ENCODE data around the gene FGB.

Gene FGB

DNA sequence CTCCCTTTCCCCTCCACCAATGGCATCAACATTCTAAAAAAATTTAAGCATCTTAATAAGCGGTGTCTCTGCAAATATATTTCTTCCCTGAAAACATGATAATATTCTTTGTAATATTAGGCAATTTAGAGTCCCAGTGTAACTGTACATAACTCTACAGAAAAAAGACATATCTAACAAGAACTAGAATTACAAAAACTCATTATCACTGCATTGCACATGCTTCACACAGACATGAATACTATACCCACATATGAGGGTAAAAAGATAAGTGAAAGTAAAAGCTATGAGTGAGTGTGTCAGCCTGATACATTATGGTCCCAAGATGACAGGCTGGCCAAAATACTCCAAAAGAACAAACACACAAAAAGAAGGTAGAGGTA is 2.4 kb upstream of the FGB start:
- Mint-ChIP-seq H3K36me3 (ENCODE audit: low read depth) (no peaks in the 10 kb centered on the region), H3K27me3 (ENCODE audit: low read depth) (no peaks in the 10 kb centered on the region), H3K27ac (peak overlapping the region in 1 of 3 experiments; percentile 21), H3K9me3 (no peaks in the 10 kb centered on the region), H3K4me3 (no peak overlapping the region), H3K4me1 (no peaks in the 10 kb centered on the region)
- TF ChIP-seq, protein P1, sequence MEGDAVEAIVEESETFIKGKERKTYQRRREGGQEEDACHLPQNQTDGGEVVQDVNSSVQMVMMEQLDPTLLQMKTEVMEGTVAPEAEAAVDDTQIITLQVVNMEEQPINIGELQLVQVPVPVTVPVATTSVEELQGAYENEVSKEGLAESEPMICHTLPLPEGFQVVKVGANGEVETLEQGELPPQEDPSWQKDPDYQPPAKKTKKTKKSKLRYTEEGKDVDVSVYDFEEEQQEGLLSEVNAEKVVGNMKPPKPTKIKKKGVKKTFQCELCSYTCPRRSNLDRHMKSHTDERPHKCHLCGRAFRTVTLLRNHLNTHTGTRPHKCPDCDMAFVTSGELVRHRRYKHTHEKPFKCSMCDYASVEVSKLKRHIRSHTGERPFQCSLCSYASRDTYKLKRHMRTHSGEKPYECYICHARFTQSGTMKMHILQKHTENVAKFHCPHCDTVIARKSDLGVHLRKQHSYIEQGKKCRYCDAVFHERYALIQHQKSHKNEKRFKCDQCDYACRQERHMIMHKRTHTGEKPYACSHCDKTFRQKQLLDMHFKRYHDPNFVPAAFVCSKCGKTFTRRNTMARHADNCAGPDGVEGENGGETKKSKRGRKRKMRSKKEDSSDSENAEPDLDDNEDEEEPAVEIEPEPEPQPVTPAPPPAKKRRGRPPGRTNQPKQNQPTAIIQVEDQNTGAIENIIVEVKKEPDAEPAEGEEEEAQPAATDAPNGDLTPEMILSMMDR (IDR thresholded peaks at IDR 0.05; ENCODE audit: unreplicated experiment in 3 of 3) = no peak

DNA sequence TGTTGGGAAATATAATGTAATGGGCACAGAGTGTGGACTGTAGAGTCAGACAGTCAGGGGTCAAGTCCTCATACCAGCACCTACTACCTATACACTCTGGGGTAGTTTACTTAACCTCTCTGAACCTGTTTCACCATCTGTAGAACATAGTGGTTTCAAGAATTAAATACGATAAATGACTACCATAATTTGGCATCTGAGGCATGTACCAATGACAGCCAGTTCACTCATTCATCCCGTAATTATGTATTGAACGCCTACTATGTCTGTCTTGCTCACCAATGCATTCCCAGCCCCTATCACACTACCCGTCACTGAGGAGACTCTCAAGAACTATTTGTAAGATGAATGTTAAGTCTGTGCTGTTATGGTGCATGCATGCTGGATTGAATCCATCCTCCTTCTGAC is 2.0 kb upstream of the FGB start:
- Mint-ChIP-seq H3K27ac (peak overlapping the region in 1 of 3 experiments; percentile 0), H3K4me1 (no peaks in the 10 kb centered on the region), H3K9me3 (no peaks in the 10 kb centered on the region), H3K4me3 (no peak overlapping the region), H3K36me3 (ENCODE audit: low read depth) (no peaks in the 10 kb centered on the region), H3K27me3 (ENCODE audit: low read depth) (no peaks in the 10 kb centered on the region)
- TF ChIP-seq, protein P1 (IDR thresholded peaks at IDR 0.05; ENCODE audit: unreplicated experiment in 3 of 3) = no peak

DNA sequence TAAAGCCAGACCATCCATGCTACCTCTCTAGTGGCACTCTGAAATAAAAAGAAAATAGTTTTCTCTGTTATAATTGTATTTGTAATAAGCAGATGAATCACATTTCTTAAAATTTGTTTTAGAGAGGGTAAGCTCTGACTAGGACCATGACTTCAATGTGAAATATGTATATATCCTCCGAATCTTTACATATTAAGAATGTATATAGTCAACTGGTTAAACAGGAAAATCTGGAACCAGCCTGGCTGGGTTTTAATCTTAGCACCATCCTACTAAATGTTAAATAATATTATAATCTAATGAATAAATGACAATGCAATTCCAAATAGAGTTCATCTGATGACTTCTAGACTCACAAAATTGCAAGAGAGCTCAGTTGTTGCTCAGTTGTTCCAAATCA is 1.5 kb downstream of the FGB start:
- Mint-ChIP-seq H3K36me3 (ENCODE audit: low read depth) (no peaks in the 10 kb centered on the region), H3K27ac (no peak overlapping the region), H3K27me3 (ENCODE audit: low read depth) (no peaks in the 10 kb centered on the region), H3K4me1 (no peaks in the 10 kb centered on the region), H3K9me3 (no peaks in the 10 kb centered on the region), H3K4me3 (no peak overlapping the region)
- TF ChIP-seq, protein P1 (IDR thresholded peaks at IDR 0.05; ENCODE audit: unreplicated experiment in 3 of 3) = no peak

DNA sequence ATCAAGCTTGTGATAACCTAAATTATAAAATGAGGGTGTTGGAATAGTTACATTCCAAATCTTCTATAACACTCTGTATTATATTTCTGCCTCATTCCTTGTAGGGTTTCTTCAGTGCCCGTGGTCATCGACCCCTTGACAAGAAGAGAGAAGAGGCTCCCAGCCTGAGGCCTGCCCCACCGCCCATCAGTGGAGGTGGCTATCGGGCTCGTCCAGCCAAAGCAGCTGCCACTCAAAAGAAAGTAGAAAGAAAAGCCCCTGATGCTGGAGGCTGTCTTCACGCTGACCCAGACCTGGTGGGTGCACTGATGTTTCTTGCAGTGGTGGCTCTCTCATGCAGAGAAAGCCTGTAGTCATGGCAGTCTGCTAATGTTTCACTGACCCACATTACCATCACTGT is 2.9 kb downstream of the FGB start:
- TF ChIP-seq, protein P1 (IDR thresholded peaks at IDR 0.05; ENCODE audit: unreplicated experiment in 3 of 3) = no peak
- no peak overlapping the region for H3K4me3 Mint-ChIP-seq
- H3K27ac Mint-ChIP-seq = no peak overlapping the region
- H3K4me1 Mint-ChIP-seq = no peaks in the 10 kb centered on the region
- no peaks in the 10 kb centered on the region for H3K9me3 Mint-ChIP-seq
- peaks cover 5% of the 10 kb centered on the region for H3K27me3 Mint-ChIP-seq (ENCODE audit: low read depth)
- no peaks in the 10 kb centered on the region for H3K36me3 Mint-ChIP-seq (ENCODE audit: low read depth)

DNA sequence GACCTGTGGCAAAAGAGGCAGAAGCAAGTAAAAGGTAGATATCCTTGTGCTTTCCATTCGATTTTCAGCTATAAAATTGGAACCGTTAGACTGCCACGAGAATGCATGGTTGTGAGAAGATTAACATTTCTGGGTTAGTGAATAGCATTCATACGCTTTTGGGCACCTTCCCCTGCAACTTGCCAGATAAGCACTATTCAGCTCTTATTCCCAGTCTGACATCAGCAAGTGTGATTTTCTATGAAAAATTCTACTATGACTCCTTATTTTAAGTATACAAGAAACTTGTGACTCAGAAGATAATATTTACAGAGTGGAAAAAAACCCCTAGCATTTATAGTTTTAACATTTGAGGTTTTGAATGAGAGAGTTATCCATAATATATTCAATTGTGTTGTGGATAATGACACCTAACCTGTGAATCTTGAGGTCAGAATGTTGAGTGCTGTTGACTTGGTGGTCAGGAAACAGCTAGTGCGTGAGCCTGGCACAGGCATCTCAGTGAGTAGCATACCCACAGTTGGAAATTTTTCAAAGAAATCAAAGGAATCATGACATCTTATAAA is 3.9 kb downstream of the FGB start:
- no peaks in the 10 kb centered on the region for H3K9me3 Mint-ChIP-seq
- no peaks in the 10 kb centered on the region for H3K36me3 Mint-ChIP-seq (ENCODE audit: low read depth)
- H3K4me1 Mint-ChIP-seq = no peaks in the 10 kb centered on the region
- peaks cover 5% of the 10 kb centered on the region for H3K27me3 Mint-ChIP-seq (ENCODE audit: low read depth)
- no peak overlapping the region for H3K27ac Mint-ChIP-seq
- TF ChIP-seq, protein P1 (IDR thresholded peaks at IDR 0.05; ENCODE audit: unreplicated experiment in 3 of 3) = no peak
- no peak overlapping the region for H3K4me3 Mint-ChIP-seq

DNA sequence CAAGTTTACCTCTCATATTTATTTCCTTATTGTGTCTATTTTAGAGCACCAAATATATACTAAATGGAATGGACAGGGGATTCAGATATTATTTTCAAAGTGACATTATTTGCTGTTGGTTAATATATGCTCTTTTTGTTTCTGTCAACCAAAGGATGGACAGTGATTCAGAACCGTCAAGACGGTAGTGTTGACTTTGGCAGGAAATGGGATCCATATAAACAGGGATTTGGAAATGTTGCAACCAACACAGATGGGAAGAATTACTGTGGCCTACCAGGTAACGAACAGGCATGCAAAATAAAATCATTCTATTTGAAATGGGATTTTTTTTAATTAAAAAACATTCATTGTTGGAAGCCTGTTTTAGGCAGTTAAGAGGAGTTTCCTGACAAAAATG is 6.2 kb downstream of the FGB start:
- no peak overlapping the region for H3K4me3 Mint-ChIP-seq
- no peaks in the 10 kb centered on the region for H3K4me1 Mint-ChIP-seq
- TF ChIP-seq, protein P1 (IDR thresholded peaks at IDR 0.05; ENCODE audit: unreplicated experiment in 3 of 3) = no peak
- no peaks in the 10 kb centered on the region for H3K36me3 Mint-ChIP-seq (ENCODE audit: low read depth)
- no peaks in the 10 kb centered on the region for H3K9me3 Mint-ChIP-seq
- no peak overlapping the region for H3K27ac Mint-ChIP-seq
- H3K27me3 Mint-ChIP-seq (ENCODE audit: low read depth) = peaks cover 5% of the 10 kb centered on the region

Measured in nephron (organoid).